HG03520 (cell line): ENCODE results near the gene TUBA4B.

ENCODE experiments used
- ATAC-seq: cut with Tn5 transposase; IDR thresholded peaks from one replicate; pipeline ENCODE4 v1.9.1; 2021; ENCODE audit warnings: mild to moderate bottlenecking, moderate library complexity; ENCODE audit not compliant: unreplicated experiment

The TUBA4B gene

GRCh38 chr2:219218732-219219701 lies 34.0 kb upstream of the TUBA4B start, which contains the start of gene ABCB6:
Gene ABCB6 (minus strand): TSS chr2:219218958. CDS start chr2:219218673, 285 bp downstream.
- ATAC-seq = peak; percentile 53

GRCh38 chr2:219219784-219220532 lies 33.1 kb upstream of the TUBA4B start:
- ATAC-seq = no peak

GRCh38 chr2:219220652-219221402 lies 32.2 kb upstream of the TUBA4B start:
- ATAC-seq = no peak

- ATAC-seq = no peak
These were observed 31.0 kb upstream of the TUBA4B start for GRCh38 chr2:219221957-219222518.

- no peak for ATAC-seq
These were observed 29.0 kb upstream of the TUBA4B start for GRCh38 chr2:219223831-219224610.

GRCh38 chr2:219225350-219225749 lies 27.7 kb upstream of the TUBA4B start:
- no peak for ATAC-seq

- ATAC-seq = no peak
These were observed 24.8 kb upstream of the TUBA4B start for GRCh38 chr2:219228041-219228910.

GRCh38 chr2:219228911-219229304 lies 24.1 kb upstream of the TUBA4B start:
- no peak for ATAC-seq

- peak; percentile 89 for ATAC-seq
These were observed 23.6 kb upstream of the TUBA4B start, which contains the start of the genes ANKZF1 and ATG9A for GRCh38 chr2:219229305-219230058. Gene ANKZF1 (plus strand): TSS chr2:219229806. CDS start chr2:219230258, 452 bp downstream. Gene ATG9A (minus strand): TSS chr2:219229636. CDS start chr2:219228024, 1,612 bp downstream.

- no peak for ATAC-seq
These were observed 22.9 kb upstream of the TUBA4B start for GRCh38 chr2:219230059-219230540.

- ATAC-seq = no peak
These were observed 18.7 kb upstream of the TUBA4B start for GRCh38 chr2:219234331-219234730.

GRCh38 chr2:219243291-219243761 lies 9.7 kb upstream of the TUBA4B start:
- no peak for ATAC-seq

- no peak for ATAC-seq
These were observed 8.3 kb upstream of the TUBA4B start for GRCh38 chr2:219244789-219245147.

- peak; percentile 71 for ATAC-seq
These were observed 7.7 kb upstream of the TUBA4B start, which contains the start of the genes GLB1L and STK16 for GRCh38 chr2:219245148-219245898. Gene GLB1L (minus strand): TSS chr2:219245444. CDS start chr2:219243573, 1,871 bp downstream. Gene STK16 (plus strand): TSS chr2:219245479. CDS start chr2:219246000, 521 bp downstream.

- no peak for ATAC-seq
These were observed 7.2 kb upstream of the TUBA4B start for GRCh38 chr2:219245899-219246230.

GRCh38 chr2:219246559-219246958 lies 6.5 kb upstream of the TUBA4B start:
- no peak for ATAC-seq
